Gastrocnemius medialis (tissue), 4 donors: ENCODE results near the gene ADCY5. TPM values are rescaled to one million over a fixed set of nuclear protein-coding genes. Genes with fewer than 3 reads are reported as not detected.

Source experiments
- ATAC-seq, 2 donors: fragments of 150-250 bp; one replicate each; pipeline ENCODE4 v1.9.1; 2016
- DNase-seq, 2 donors: peaks; one replicate each; pipeline ENCODE4 v3.0.0-alpha.2; 2019
- H3K27ac ChIP-seq, 4 donors: fragments of 200-600 bp; sonication (generic); 1 replicate in 1 of 4; 2 replicates in 3 of 4; pipeline ENCODE4 v1.5.1; 2016 to 2018; ENCODE audit warnings: mild to moderate bottlenecking in 2 of 4, moderate library complexity in 1 of 4
- H3K27me3 ChIP-seq, 3 donors: fragments of 200-600 bp; sonication (generic) in 2 of 3; 1 replicate in 1 of 3; 2 replicates in 2 of 3; pipeline versions ENCODE4 v1.5.1 to v1.6.0; 2016 to 2019; ENCODE audit warnings: mild to moderate bottlenecking in 1 of 3, moderate library complexity in 1 of 3
- H3K36me3 ChIP-seq, 2 donors: fragments of 200-600 bp; sonication (generic) in 1 of 2; one replicate each; pipeline ENCODE4 v1.5.1; 2017 to 2018
- H3K4me1 ChIP-seq, 2 donors: fragments of 200-600 bp; sonication (generic) in 1 of 2; one replicate each; pipeline ENCODE4 v1.5.1; 2016 to 2017; ENCODE audit warnings: mild to moderate bottlenecking in 2 of 2
- H3K4me3 ChIP-seq, 4 donors: fragments of 200-600 bp; sonication (generic) in 3 of 4; 1 replicate in 1 of 4; 2 replicates in 3 of 4; pipeline ENCODE4 v1.5.1; 2016 to 2019; ENCODE audit warnings: mild to moderate bottlenecking in 2 of 4
- H3K9me3 ChIP-seq, 3 donors: fragments of 200-600 bp; sonication (generic) in 2 of 3; 1 replicate in 1 of 3; 2 replicates in 2 of 3; pipeline ENCODE4 v1.5.1; 2016 to 2019
- POLR2A ChIP-seq, 2 donors: fragments of 450-650 bp; IDR thresholded peaks; one replicate each; pipeline ENCODE4 v1.6.1; 2017; ENCODE audit warnings: antibody characterized with exemption in 2 of 2, mild to moderate bottlenecking in 2 of 2, moderate library complexity in 2 of 2
- in situ Hi-C, 4 donors: fragments of 200-750 bp; cut with MboI; loops; one replicate each; pipeline versions ENCODE4 v1.15.0 to v1.8.0; 2017; ENCODE audit warnings: low sequenced_read_pairs in 4 of 4
- intact Hi-C: fragments of 100-400 bp; cut with DNase I; formaldehyde crosslinking; loops from one replicate; pipeline ENCODE4 v1.15.1; 2023; ENCODE audit warnings: low total_unique reads
- total RNA-seq, 4 donors: library from RNA; depleted of rRNA; stranded (reverse); fragments of >200 nt; gene quantifications; one replicate each; pipeline versions ENCODE4 v1.1.0 to v1.2.3, GENCODE V29; 2016
- TF ChIP-seq, protein P1 (sequence below), 5 experiments: fragments of 450-650 bp in 3 of 5; fragments of 200-600 bp in 2 of 5; sonication (generic) in 2 of 5; IDR thresholded peaks in 4 of 5; conservative IDR thresholded peaks in 1 of 5; 1 replicate in 4 of 5; 2 replicates in 1 of 5; pipeline ENCODE4 v1.5.1; 2016 to 2019; ENCODE audit warnings: antibody characterized with exemption in 5 of 5, mild to moderate bottlenecking in 3 of 5, moderate library complexity in 3 of 5

ADCY5 gene
- total RNA-seq, 4 donors from 2014 or later: 1.0 to 6.4 (median 4.3) TPM

DNA sequence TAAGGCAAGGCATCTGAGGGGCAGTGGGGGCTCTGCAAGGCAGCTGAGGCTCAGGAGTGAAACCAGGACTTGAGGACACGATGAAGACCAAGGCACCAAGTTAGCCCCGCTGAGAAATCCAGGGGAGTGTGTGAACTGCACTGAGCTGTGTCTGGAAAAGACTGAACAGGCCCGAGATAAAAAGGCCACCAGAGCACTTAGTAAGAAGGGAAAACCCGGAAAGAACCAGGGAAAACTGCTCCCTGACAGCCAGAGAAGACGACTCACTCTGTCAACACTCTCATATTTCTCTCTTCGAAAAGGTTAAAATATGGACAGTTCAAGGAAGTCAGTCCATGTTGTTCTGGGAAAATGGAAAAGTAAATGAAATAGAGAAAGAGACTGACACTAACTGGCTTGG is 138.1 kb downstream of the ADCY5 start:
- no peaks in the 10 kb centered on the region for H3K36me3 ChIP-seq
- in situ Hi-C loops: no loop called here
- no peaks in the 10 kb centered on the region for H3K9me3 ChIP-seq
- TF ChIP-seq, protein P1, sequence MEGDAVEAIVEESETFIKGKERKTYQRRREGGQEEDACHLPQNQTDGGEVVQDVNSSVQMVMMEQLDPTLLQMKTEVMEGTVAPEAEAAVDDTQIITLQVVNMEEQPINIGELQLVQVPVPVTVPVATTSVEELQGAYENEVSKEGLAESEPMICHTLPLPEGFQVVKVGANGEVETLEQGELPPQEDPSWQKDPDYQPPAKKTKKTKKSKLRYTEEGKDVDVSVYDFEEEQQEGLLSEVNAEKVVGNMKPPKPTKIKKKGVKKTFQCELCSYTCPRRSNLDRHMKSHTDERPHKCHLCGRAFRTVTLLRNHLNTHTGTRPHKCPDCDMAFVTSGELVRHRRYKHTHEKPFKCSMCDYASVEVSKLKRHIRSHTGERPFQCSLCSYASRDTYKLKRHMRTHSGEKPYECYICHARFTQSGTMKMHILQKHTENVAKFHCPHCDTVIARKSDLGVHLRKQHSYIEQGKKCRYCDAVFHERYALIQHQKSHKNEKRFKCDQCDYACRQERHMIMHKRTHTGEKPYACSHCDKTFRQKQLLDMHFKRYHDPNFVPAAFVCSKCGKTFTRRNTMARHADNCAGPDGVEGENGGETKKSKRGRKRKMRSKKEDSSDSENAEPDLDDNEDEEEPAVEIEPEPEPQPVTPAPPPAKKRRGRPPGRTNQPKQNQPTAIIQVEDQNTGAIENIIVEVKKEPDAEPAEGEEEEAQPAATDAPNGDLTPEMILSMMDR (IDR thresholded peaks at IDR 0.05 in 4 of 5, conservative IDR thresholded peaks at IDR 0.05 in 1 of 5): no peak
- no peak for TF ChIP-seq POLR2A (IDR thresholded peaks at IDR 0.05)
- H3K27me3 ChIP-seq: peaks cover 0 to 2% (median 0%) of the 10 kb centered on the region in 3 donors
- H3K4me1 ChIP-seq: no peaks in the 10 kb centered on the region
- intact Hi-C loops: no loop called here
- H3K27ac ChIP-seq: no peak overlapping the region
- ATAC-seq (no peak), DNase-seq (no peak)
- no peak overlapping the region for H3K4me3 ChIP-seq

DNA sequence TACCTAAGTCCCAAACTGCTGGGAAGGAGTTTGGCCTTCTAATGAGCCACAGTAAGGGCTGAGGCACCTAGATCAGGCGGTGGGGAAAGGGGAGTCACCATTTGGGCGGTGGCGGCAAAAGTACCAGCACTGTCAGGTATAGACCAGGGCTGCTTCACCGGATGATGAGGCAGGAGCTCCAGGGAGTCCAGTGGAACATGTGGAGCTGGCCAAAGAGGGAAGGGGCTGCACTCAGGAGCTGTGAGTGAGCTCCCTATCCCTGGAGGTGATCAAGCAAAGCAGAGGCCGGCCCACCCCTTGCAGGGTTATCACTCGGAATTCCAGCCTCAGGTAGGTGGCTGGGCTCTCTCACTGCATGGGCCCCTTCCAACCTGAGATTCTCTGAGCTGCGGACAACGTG is 138.7 kb downstream of the ADCY5 start:
- in situ Hi-C loops (no loop called here), intact Hi-C loops (no loop called here)
- ATAC-seq: no peak
- H3K36me3 ChIP-seq: no peaks in the 10 kb centered on the region
- no peaks in the 10 kb centered on the region for H3K9me3 ChIP-seq
- TF ChIP-seq, protein P1 (IDR thresholded peaks at IDR 0.05 in 4 of 5, conservative IDR thresholded peaks at IDR 0.05 in 1 of 5): no peak
- no peak for TF ChIP-seq POLR2A (IDR thresholded peaks at IDR 0.05)
- DNase-seq: no peak
- no peaks in the 10 kb centered on the region for H3K27me3 ChIP-seq
- no peak overlapping the region for H3K27ac ChIP-seq
- no peaks in the 10 kb centered on the region for H3K4me1 ChIP-seq
- no peak overlapping the region for H3K4me3 ChIP-seq

DNA sequence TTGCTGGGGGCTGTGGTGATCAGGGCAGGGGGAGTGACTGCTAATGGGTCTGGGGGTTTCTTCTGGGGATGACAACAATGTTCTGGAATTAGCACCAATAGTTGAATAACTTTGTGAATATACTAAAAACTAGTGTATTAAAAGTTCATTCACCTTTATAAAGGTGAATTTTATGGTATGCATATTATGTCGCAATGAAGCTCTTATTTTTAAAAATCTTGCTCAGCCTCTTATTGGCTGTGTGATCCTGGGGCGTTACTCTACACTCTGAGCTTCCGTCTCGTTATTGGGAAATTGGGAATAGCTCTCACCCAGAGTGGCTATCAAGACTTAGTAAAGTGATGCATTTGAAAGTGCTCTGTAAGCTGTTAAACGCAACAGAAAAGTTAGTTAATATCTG is 141.8 kb downstream of the ADCY5 start:
- Histone ChIP-seq H3K4me3 (no peak overlapping the region), H3K9me3 (no peaks in the 10 kb centered on the region), H3K4me1 (no peaks in the 10 kb centered on the region), H3K27me3 (no peaks in the 10 kb centered on the region), H3K36me3 (no peaks in the 10 kb centered on the region), H3K27ac (no peak overlapping the region)
- ATAC-seq: no peak
- no peak for DNase-seq
- TF ChIP-seq POLR2A (IDR thresholded peaks at IDR 0.05): no peak
- TF ChIP-seq, protein P1 (IDR thresholded peaks at IDR 0.05 in 4 of 5, conservative IDR thresholded peaks at IDR 0.05 in 1 of 5): no peak
- intact Hi-C loops: no loop called here
- in situ Hi-C loops: no loop called here

DNA sequence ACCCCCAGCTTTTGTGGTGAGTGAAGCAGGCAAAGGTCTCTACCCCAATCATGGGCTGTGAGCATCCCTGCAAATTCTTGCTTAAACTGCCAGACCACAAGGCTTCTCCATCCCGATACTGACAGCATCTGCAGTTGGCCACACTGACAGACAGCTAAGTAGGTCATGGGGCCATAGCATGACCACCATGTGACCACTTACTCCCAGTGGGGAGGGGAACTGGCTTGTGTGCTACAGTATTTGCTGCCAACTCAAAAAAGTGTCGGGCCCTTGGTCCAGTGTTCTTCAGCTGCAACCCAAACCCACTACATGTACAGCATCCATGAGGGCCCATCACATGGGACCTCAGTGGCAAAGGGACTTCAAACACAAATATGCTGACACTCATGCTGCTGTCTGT is 143.7 kb downstream of the ADCY5 start:
- intact Hi-C loops (no loop called here), in situ Hi-C loops (no loop called here)
- no peaks in the 10 kb centered on the region for H3K27me3 ChIP-seq
- H3K9me3 ChIP-seq: no peaks in the 10 kb centered on the region
- no peak for TF ChIP-seq POLR2A (IDR thresholded peaks at IDR 0.05)
- TF ChIP-seq, protein P1 (IDR thresholded peaks at IDR 0.05 in 4 of 5, conservative IDR thresholded peaks at IDR 0.05 in 1 of 5): no peak
- H3K4me3 ChIP-seq: no peak overlapping the region
- H3K27ac ChIP-seq: no peak overlapping the region
- ATAC-seq (no peak), DNase-seq (no peak)
- no peaks in the 10 kb centered on the region for H3K4me1 ChIP-seq
- no peaks in the 10 kb centered on the region for H3K36me3 ChIP-seq

DNA sequence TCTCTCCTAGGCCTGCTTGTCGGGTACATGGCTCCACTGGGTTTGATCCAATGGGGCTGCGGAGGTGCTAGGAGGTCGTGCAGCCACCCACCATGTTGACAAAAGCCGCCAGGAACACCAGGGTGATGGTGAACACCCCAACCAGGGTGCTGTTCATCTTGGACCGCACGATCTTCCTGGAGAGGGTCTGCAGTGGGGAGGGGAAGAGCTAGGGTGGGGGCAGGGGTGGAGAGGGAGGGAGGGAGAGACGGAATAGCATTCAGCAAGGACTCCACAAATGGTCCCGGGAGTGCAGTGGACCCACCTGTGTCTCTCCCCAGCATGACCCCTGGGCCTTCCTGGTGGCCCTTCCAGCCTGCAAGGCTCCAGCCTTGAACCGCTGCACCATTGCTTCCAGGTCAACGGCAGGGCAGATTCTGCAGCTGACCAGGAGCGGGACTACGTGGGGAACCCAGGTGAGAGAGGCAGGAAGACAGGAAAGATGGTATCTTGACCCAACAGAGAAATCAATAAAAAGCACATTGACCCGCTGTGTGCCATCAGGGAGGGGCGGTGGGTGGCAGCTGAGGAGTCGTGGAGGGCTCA is 144.8 kb downstream of the ADCY5 start:
- Histone ChIP-seq H3K27ac (no peak overlapping the region), H3K9me3 (no peaks in the 10 kb centered on the region), H3K27me3 (no peaks in the 10 kb centered on the region), H3K4me3 (no peak overlapping the region), H3K36me3 (no peaks in the 10 kb centered on the region), H3K4me1 (no peaks in the 10 kb centered on the region)
- in situ Hi-C loops: no loop called here
- TF ChIP-seq, protein P1 (IDR thresholded peaks at IDR 0.05 in 4 of 5, conservative IDR thresholded peaks at IDR 0.05 in 1 of 5): no peak
- no peak for TF ChIP-seq POLR2A (IDR thresholded peaks at IDR 0.05)
- intact Hi-C loops: no loop called here
- DNase-seq: no peak
- ATAC-seq: no peak
